Posterior vena cava (tissue), 2 donors: ENCODE results near the gene MIGA1. TPM values are rescaled to one million over a fixed set of nuclear protein-coding genes. Genes with fewer than 3 reads are reported as not detected.

Experiments used
- DNase-seq: peaks from one replicate; pipeline ENCODE4 v3.0.0-alpha.2; 2020; ENCODE audit warnings: low spot score
- intact Hi-C, 2 donors: fragments of 100-400 bp; cut with DNase I; formaldehyde crosslinking; loops; one replicate each; pipeline versions ENCODE4 v1.14.1 to v1.14.2; 2022 to 2023
- total RNA-seq, 2 donors: library from RNA; stranded (reverse); fragmentation: NEBNext Ultra II Directional; extraction: Animal tissue kit (Norgen Biotek cat#: 25700); gene quantifications; one replicate each; pipeline ENCODE4 v1.2.1, GENCODE V29; 2021
- donor health status: DM: yes; HTN: yes; CAD: no.
- donor health status: DM: yes; HTN: yes; CAD: no.

The MIGA1 gene
- total RNA-seq, 2 donors from 2014 or later = 16.7 to 20.4 TPM

- intact Hi-C loops = loop anchor here in 1 of 2 donors (5.0 kb wide), 1 partner anchor 55 kb away; the partner anchor contains the start of gene NEXN
- DNase-seq = no peak
Observed at GRCh38 chr1:77831976-77832711, 52.7 kb downstream of the MIGA1 start.

- no peak for DNase-seq
- intact Hi-C loops = loop anchor here in 1 of 2 donors (5.0 kb wide), 1 partner anchor 54 kb away; the partner anchor contains the start of gene NEXN
Observed at GRCh38 chr1:77832901-77833300, 53.5 kb downstream of the MIGA1 start.

- no peak for DNase-seq
- intact Hi-C loops = loop anchor here in 1 of 2 donors (5.0 kb wide), 1 partner anchor 54 kb away; the partner anchor contains the start of gene NEXN
Observed at GRCh38 chr1:77833521-77834100, 54.2 kb downstream of the MIGA1 start.

GRCh38 chr1:77834771-77835334 is 55.4 kb downstream of the MIGA1 start:
- intact Hi-C loops = loop anchor here in 1 of 2 donors (5.0 kb wide), 1 partner anchor 52 kb away; the partner anchor contains the start of gene NEXN
- no peak for DNase-seq

DNA sequence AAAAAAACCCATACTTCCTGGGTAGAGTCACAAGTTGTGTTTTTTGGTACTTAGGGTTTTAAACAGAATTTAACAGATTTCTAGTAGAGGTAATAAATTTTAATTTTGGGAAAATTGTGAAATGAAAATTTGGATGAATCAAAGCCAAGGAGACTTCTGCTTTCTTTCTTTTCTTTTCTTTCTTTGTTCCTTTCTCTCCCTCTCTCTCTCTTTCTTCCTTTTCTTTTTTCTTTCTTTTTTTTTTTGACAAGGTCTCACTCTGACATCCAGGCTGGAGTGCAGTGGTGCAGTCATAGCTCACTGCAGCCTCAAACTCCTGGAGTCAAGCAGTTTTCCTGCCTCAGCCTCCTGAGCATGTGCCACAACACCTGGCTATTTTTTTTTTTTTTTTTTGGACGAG is 62.1 kb downstream of the MIGA1 start:
- intact Hi-C loops = no loop called here
- DNase-seq = no peak

DNA sequence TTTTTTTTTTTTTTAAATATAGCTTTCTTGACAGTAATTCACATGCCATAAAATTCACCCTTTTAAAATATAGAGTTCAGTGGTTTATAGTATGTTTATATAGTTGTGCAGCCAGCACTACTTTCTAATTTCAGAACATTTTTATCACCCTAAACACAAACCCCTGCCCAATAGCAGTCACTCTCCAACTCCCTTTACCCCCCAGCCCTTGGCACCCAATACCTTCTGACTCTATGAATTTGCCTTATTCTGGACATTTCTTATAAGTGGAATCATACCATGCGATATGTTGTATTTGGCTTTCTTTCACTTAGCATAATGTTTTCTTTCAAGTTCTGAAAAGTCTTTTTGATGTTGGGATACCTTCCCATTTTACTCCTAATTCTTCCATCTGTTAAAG is 66.5 kb downstream of the MIGA1 start:
- DNase-seq = no peak
- intact Hi-C loops = no loop called here

- intact Hi-C loops = no loop called here
- no peak for DNase-seq
Observed at GRCh38 chr1:77846966-77847365, 67.5 kb downstream of the MIGA1 start.

- intact Hi-C loops = no loop called here
- no peak for DNase-seq
Observed at GRCh38 chr1:77847621-77848080, 68.2 kb downstream of the MIGA1 start.

DNA sequence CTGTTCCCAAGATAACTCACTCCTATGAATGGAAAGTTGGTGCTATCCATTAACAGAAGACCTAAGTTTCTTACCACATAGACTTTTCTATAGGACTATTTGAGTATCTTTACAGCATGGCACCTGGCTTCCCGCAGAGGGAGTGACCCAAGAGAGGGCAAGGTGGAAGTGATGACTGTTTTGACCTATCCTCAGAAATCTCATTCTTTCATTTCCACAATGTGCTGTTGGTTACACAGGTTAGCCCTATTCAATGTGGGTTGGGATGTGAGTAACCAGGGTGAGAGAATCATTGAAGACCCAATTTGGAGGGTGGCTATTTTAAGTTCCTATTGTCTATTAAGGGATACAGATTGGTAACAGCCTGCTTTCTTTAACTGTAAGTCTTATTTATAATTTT is 70.6 kb downstream of the MIGA1 start:
- intact Hi-C loops = no loop called here

DNA sequence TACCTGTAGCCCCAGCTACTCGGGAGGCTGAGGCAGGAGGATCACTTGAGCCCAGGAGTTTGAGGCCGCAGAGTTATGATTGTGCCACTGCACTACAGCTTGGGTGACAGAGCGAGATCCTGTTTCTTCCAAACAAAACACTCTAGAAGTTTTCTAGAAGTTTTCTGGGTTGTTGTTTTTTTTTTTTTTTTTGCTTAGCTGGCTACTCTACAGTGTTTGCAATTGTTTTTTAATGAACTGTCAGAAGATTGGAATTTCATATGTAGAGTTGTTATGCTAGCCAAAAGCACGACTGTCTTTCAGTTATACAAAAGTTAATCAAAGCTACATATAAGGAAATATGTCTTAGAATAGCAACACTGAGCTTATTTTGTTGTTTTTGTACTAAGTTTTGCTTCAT is 78.1 kb downstream of the MIGA1 start:
- intact Hi-C loops = no loop called here
- no peak for DNase-seq

More for the DNA sequence above, 70.6 kb downstream of the MIGA1 start:
- no peak for DNase-seq

DNA sequence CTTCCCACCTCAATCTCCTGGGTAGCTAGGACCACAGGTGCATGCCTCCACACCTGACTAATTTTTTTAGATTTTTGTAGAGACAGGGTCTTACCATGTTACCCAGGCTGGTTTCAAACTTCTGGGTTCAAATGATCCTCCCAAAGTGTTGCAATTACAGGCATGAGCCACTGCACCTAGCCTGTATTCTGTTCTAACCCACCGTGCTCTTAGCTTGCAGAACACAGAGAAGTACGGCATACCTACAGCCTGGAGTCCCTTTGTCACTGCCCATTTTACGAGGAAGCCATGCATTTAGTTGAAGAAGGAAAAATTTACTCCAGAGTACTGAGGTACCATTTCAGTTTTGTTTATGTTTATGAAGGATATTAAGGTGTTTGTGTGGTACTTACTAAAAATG is 79.3 kb downstream of the MIGA1 start:
- intact Hi-C loops = no loop called here
- no peak for DNase-seq

DNA sequence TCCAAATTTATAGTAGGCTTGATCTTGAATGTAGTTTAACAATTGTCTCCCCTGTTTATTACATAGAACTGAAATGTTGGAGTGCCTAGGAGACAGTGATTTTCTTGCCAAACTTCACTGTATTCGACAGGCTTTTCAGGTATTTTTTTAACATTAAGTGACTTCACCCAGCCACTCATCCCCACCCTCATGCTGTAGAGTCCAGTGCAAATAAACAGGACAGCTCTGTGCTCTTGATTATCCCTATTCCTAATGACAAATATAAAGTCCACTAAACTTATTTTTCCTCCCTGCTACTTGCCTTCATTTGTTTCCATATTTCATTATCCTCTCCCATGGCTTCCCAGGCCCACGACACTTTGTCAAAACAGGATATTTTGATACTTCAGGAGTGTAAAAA is 79.8 kb downstream of the MIGA1 start:
- no peak for DNase-seq

DNA sequence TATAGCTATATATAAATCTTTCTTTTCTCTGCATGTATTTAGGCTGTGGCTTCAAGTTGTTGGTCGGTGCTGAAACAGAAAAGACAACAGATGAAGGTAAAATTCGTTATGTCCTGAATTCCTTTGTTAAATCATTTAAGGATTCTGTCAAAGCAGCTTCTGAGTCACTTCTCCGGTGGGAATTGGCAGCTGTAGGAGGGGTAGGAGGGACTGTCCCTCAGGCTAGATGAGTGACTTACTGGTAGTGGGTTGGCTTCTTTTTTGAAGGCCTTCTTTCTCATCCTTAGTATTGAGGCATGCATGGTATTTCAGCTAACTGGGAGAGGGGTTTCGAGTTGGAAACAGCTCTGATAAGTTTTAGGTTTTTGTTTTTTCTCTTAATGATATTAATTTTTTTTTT is 86.8 kb downstream of the MIGA1 start:
- intact Hi-C loops = no loop called here

More for the DNA sequence above, 79.8 kb downstream of the MIGA1 start:
- intact Hi-C loops = no loop called here

GRCh38 chr1:77872645-77873044 is 93.2 kb downstream of the MIGA1 start:
- intact Hi-C loops = no loop called here
- no peak for DNase-seq

More for the DNA sequence above, 86.8 kb downstream of the MIGA1 start:
- DNase-seq = no peak

GRCh38 chr1:77873461-77873860 is 94.0 kb downstream of the MIGA1 start:
- intact Hi-C loops = no loop called here
- no peak for DNase-seq

DNA sequence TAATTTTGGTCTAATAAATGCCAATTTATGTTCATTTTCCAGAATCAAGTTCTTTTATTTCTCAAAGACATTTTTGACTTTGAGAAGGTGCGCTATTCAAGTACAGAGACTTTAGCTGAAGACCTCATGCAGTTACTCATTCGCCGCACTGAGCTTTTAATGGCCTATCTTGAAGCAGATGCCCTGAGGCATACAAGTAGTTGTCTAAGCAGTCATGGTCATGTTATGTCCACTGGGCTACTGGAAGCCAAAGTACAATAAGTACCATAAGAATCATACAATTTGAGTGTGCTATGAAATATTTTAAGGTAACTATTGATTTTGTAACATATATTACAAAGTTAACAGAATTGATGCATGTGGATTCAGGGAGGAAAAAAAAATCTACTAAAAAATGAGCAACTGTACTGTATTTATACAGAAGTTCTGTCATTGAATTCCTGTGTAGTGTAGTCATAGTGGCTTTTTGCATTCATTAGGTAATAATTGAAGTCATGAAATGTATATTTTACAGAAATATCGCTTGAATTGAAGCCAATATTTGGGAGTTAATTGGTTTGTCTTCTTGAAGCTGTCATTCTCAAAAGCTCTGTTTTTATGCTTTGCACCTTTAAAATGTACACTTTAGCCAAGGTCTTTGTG is 95.5 kb downstream of the MIGA1 start:
- intact Hi-C loops = no loop called here
- DNase-seq = no peak

GRCh38 chr1:77876884-77877283 is 97.4 kb downstream of the MIGA1 start:
- intact Hi-C loops = no loop called here
- DNase-seq = no peak

DNA sequence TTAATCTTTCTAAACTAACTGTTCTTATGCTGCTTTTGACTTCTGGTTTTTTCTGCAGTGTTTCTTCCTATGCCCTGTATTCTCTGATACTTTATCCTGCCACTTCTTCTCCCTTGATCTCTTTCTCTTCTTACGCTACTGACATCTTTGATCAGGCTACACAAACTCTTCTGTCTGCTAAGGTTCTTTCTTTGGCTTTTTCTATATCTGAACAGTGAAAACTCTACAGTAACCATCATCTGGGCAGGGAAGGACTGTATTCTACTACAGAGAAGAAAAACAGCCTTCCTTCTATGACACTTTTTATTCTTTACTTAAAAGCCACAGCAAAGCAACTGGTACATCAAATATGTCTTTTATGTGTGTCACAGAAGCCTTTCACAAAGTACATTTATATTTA is 101.6 kb downstream of the MIGA1 start:
- intact Hi-C loops = no loop called here
- no peak for DNase-seq

DNA sequence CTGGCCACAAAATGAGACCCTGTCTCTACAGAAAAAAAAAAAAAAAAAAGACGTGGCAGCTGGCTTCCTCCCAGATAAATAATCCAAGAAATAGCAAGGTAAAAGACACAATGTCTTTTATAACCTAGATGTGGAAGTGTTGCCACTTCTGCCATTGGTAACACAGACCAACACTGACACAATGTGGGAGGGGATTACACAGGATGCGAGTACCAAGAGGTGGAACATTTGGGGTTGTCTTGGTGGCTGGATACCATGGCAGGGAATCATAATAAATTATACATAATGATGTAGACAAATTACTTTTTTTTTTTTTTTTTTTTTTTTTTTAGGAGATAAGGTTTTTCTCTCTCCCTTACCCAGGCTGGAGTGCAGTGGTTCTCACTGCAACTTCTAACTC is 103.0 kb downstream of the MIGA1 start:
- intact Hi-C loops = no loop called here
- no peak for DNase-seq
